ENCODE measurements around the gene SEC61G.

The SEC61G gene

GRCh38 chr7:54711900-54712595 lies 47.0 kb downstream of the SEC61G start:
- Histone ChIP-seq H3K27me3 (ENCODE audit: control insufficient read depth in 1 of 2, insufficient read depth in 2 of 2, low read length in 2 of 2) (no peaks in the 10 kb centered on the region), H3K9me3 (ENCODE audit: low read length) (no peaks in the 10 kb centered on the region), H3K9ac (ENCODE audit: low read length) (no peak overlapping the region), H3K4me3 (ENCODE audit: low read depth in 1 of 2, low read length in 2 of 2) (no peak overlapping the region), H3K36me3 (ENCODE audit: insufficient read depth, low read length) (no peaks in the 10 kb centered on the region), H3K27ac (ENCODE audit: low read depth, low read length) (no peak overlapping the region), H3K4me1 (ENCODE audit: insufficient read depth, low read length) (no peaks in the 10 kb centered on the region)

- H3K27me3 ChIP-seq (ENCODE audit: control insufficient read depth in 1 of 2, insufficient read depth in 2 of 2, low read length in 2 of 2): no peaks in the 10 kb centered on the region
- H3K9me3 ChIP-seq (ENCODE audit: low read length): no peaks in the 10 kb centered on the region
- no peaks in the 10 kb centered on the region for H3K36me3 ChIP-seq (ENCODE audit: insufficient read depth, low read length)
- no peak overlapping the region for H3K27ac ChIP-seq (ENCODE audit: low read depth, low read length)
- H3K4me3 ChIP-seq (ENCODE audit: low read depth in 1 of 2, low read length in 2 of 2): no peak overlapping the region
- no peaks in the 10 kb centered on the region for H3K4me1 ChIP-seq (ENCODE audit: insufficient read depth, low read length)
- H3K9ac ChIP-seq (ENCODE audit: low read length): no peak overlapping the region
Observed at GRCh38 chr7:54709283-54709682, 49.7 kb downstream of the SEC61G start.

GRCh38 chr7:54705436-54705835 lies 53.6 kb downstream of the SEC61G start:
- Histone ChIP-seq H3K4me1 (ENCODE audit: insufficient read depth, low read length) (no peaks in the 10 kb centered on the region), H3K27ac (ENCODE audit: low read depth, low read length) (no peak overlapping the region), H3K4me3 (ENCODE audit: low read depth in 1 of 2, low read length in 2 of 2) (no peak overlapping the region), H3K27me3 (ENCODE audit: control insufficient read depth in 1 of 2, insufficient read depth in 2 of 2, low read length in 2 of 2) (no peaks in the 10 kb centered on the region), H3K36me3 (ENCODE audit: insufficient read depth, low read length) (no peaks in the 10 kb centered on the region), H3K9ac (ENCODE audit: low read length) (no peak overlapping the region), H3K9me3 (ENCODE audit: low read length) (no peaks in the 10 kb centered on the region)

GRCh38 chr7:54704851-54705250 lies 54.2 kb downstream of the SEC61G start:
- Histone ChIP-seq H3K9me3 (ENCODE audit: low read length) (no peaks in the 10 kb centered on the region), H3K27ac (ENCODE audit: low read depth, low read length) (no peak overlapping the region), H3K36me3 (ENCODE audit: insufficient read depth, low read length) (no peaks in the 10 kb centered on the region), H3K4me3 (ENCODE audit: low read depth in 1 of 2, low read length in 2 of 2) (no peak overlapping the region), H3K27me3 (ENCODE audit: control insufficient read depth in 1 of 2, insufficient read depth in 2 of 2, low read length in 2 of 2) (no peaks in the 10 kb centered on the region), H3K9ac (ENCODE audit: low read length) (no peak overlapping the region), H3K4me1 (ENCODE audit: insufficient read depth, low read length) (no peaks in the 10 kb centered on the region)
